ENCODE results near the gene TSTD2.

TSTD2 gene

DNA sequence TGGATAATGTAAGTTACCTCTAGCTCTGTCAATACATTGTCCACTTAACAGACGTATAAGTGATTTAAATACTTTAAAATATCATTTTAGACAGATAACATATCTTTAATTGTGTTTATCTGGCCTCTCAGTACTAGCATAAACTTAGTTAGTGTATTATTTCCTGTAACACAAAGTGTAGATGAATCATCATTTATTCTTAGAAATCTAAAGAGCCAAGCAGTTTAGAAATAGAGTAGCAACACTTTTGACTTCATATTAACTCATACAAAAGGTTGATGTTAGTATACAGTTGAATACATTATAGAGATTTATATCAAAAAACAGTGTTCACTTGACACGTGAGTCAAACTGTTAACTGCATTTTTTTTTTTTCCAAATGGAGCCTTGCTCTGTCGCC lies 18.5 kb upstream of the TSTD2 start:
- H3K27me3 ChIP-seq (ENCODE audit: control insufficient read depth, low read length), result no peaks in the 10 kb centered on the region
- no peak overlapping the region for H3K27ac ChIP-seq (ENCODE audit: low read depth, low read length)
- no peaks in the 10 kb centered on the region for H4K20me1 ChIP-seq (ENCODE audit: control insufficient read depth, insufficient read depth, low read depth, low read length)
- H3K4me3 ChIP-seq (ENCODE audit: low read length), result no peak overlapping the region
- H3K36me3 ChIP-seq (ENCODE audit: control insufficient read depth, low read length), result peaks cover 98% of the 10 kb centered on the region
- H3K4me1 ChIP-seq (ENCODE audit: control insufficient read depth, low read length), result no peaks in the 10 kb centered on the region
- no peak overlapping the region for H3K4me2 ChIP-seq (ENCODE audit: low read length)
- H3F3A ChIP-seq (ENCODE audit: control insufficient read depth, insufficient read depth), result no peaks in the 10 kb centered on the region; the same call in 1 of the 2 replicates
- no peaks in the 10 kb centered on the region for H3K9me3 ChIP-seq (ENCODE audit: control insufficient read depth, insufficient read depth, low read length)
- no peaks in the 10 kb centered on the region for H3K9me2 ChIP-seq (replicated peaks; ENCODE audit: control insufficient read depth, low read length)
- no peak for TF ChIP-seq EZH2phosphoT487 (IDR thresholded peaks at IDR 0.05; ENCODE audit: borderline replicate concordance, low read length)
- TF ChIP-seq CTCF (IDR thresholded peaks at IDR 0.05; ENCODE audit: low read depth, low read length, poor library complexity, severe bottlenecking), result no peak
- no peaks in the 10 kb centered on the region for H3K79me2 ChIP-seq (ENCODE audit: control insufficient read depth, low read length)

DNA sequence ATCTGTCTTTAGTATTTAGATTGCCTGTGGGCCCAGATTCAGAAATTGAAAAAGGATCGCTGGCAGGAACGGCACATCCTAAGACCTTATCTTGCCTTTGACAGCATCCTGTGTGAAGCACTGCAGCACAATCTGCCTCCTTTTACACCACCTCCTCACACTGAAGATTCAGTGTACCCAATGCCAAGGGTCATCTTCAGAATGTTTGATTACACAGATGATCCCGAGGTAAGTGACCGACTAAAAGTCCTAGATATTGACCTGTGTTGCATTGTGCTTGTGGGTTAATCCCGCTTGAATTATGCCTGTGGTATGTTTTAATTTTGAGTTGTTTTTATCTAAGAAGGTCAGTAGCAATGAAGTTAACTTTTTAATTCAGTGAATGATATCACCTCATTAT lies 14.8 kb upstream of the TSTD2 start:
- no peaks in the 10 kb centered on the region; the same call in 1 of the 2 replicates for H3F3A ChIP-seq (ENCODE audit: control insufficient read depth, insufficient read depth)
- no peaks in the 10 kb centered on the region for H3K9me3 ChIP-seq (ENCODE audit: control insufficient read depth, insufficient read depth, low read length)
- H3K9me2 ChIP-seq (replicated peaks; ENCODE audit: control insufficient read depth, low read length), result no peaks in the 10 kb centered on the region
- TF ChIP-seq EZH2phosphoT487 (IDR thresholded peaks at IDR 0.05; ENCODE audit: borderline replicate concordance, low read length), result no peak
- TF ChIP-seq CTCF (IDR thresholded peaks at IDR 0.05; ENCODE audit: low read depth, low read length, poor library complexity, severe bottlenecking), result no peak
- H3K4me1 ChIP-seq (ENCODE audit: control insufficient read depth, low read length), result no peaks in the 10 kb centered on the region
- H3K36me3 ChIP-seq (ENCODE audit: control insufficient read depth, low read length), result peaks cover 93% of the 10 kb centered on the region
- no peak overlapping the region for H3K4me3 ChIP-seq (ENCODE audit: low read length)
- no peaks in the 10 kb centered on the region for H4K20me1 ChIP-seq (ENCODE audit: control insufficient read depth, insufficient read depth, low read depth, low read length)
- H3K79me2 ChIP-seq (ENCODE audit: control insufficient read depth, low read length), result peaks cover 14% of the 10 kb centered on the region; the same call in 1 of the 2 replicates
- no peaks in the 10 kb centered on the region for H3K27me3 ChIP-seq (ENCODE audit: control insufficient read depth, low read length)
- H3K4me2 ChIP-seq (ENCODE audit: low read length), result no peak overlapping the region
- no peak overlapping the region for H3K27ac ChIP-seq (ENCODE audit: low read depth, low read length)

GRCh38 chr9:97645720-97646119 lies 12.6 kb upstream of the TSTD2 start:
- H3F3A ChIP-seq (ENCODE audit: control insufficient read depth, insufficient read depth), result no peaks in the 10 kb centered on the region

More at GRCh38 chr9:97645720-97646119, 12.6 kb upstream of the TSTD2 start:
- H3K27ac ChIP-seq (ENCODE audit: low read depth, low read length), result no peak overlapping the region
- H3K9me3 ChIP-seq (ENCODE audit: control insufficient read depth, insufficient read depth, low read length), result no peaks in the 10 kb centered on the region
- TF ChIP-seq CTCF (IDR thresholded peaks at IDR 0.05; ENCODE audit: low read depth, low read length, poor library complexity, severe bottlenecking) (no peak), EZH2phosphoT487 (IDR thresholded peaks at IDR 0.05; ENCODE audit: borderline replicate concordance, low read length) (no peak)
- no peaks in the 10 kb centered on the region for H4K20me1 ChIP-seq (ENCODE audit: control insufficient read depth, insufficient read depth, low read depth, low read length)
- peaks cover 94% of the 10 kb centered on the region for H3K36me3 ChIP-seq (ENCODE audit: control insufficient read depth, low read length)
- H3K4me2 ChIP-seq (ENCODE audit: low read length), result no peak overlapping the region
- no peaks in the 10 kb centered on the region for H3K27me3 ChIP-seq (ENCODE audit: control insufficient read depth, low read length)
- no peak overlapping the region for H3K4me3 ChIP-seq (ENCODE audit: low read length)
- H3K79me2 ChIP-seq (ENCODE audit: control insufficient read depth, low read length), result peaks cover 32% of the 10 kb centered on the region
- no peaks in the 10 kb centered on the region for H3K4me1 ChIP-seq (ENCODE audit: control insufficient read depth, low read length)
- no peaks in the 10 kb centered on the region for H3K9me2 ChIP-seq (replicated peaks; ENCODE audit: control insufficient read depth, low read length)
